Tibial nerve (tissue), 4 donors: ENCODE data around the gene HLA-DPA1.

ENCODE experiments used
- CTCF ChIP-seq, 5 experiments: fragments of 200-600 bp in 3 of 5; fragments of 450-650 bp in 2 of 5; sonication (generic) in 3 of 5; IDR thresholded peaks; one replicate each; pipeline ENCODE4 v1.5.1; 2016 to 2019; ENCODE audit warnings: antibody characterized with exemption in 5 of 5, mild to moderate bottlenecking in 3 of 5, moderate library complexity in 2 of 5
- EP300 ChIP-seq, 2 donors: sonication (generic); formaldehyde crosslinking; IDR thresholded peaks; one replicate each; pipeline ENCODE4 v1.6.1; 2017; ENCODE audit warnings: antibody characterized with exemption in 2 of 2, mild to moderate bottlenecking in 1 of 2

GRCh38 chr6:33053230-33053629 is 20.2 kb downstream of the HLA-DPA1 start:
- TF ChIP-seq EP300 (IDR thresholded peaks at IDR 0.05) (no peak), CTCF (IDR thresholded peaks at IDR 0.05) (no peak)
